ENCODE results near the gene SMOC2.

SMOC2 gene

DNA sequence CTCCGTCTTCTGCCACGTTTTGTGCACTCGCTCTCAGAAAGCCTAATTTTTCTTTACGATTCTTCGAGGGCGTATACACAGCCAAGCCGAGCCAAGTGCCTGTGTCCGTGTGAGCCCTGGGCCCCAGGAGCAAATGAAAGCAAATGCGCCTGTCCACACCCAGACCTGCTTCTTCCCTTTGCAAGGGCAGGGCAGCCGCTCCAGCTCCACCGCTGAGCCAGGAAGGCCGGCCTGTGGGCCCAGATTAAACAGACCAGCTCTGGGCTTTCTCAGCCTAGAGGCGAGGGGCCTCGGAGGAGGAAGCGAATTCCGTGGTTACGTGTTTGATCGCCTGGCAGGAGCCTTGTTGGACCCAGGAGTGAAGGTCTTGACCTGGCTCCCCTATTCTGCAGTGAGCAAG, 184.6 kb downstream of the SMOC2 start:
- DNase-seq (ENCODE audit: low spot score): no peak

- DNase-seq (ENCODE audit: low spot score): no peak
These were observed 185.1 kb downstream of the SMOC2 start for GRCh38 chr6:168626046-168626602.

DNA sequence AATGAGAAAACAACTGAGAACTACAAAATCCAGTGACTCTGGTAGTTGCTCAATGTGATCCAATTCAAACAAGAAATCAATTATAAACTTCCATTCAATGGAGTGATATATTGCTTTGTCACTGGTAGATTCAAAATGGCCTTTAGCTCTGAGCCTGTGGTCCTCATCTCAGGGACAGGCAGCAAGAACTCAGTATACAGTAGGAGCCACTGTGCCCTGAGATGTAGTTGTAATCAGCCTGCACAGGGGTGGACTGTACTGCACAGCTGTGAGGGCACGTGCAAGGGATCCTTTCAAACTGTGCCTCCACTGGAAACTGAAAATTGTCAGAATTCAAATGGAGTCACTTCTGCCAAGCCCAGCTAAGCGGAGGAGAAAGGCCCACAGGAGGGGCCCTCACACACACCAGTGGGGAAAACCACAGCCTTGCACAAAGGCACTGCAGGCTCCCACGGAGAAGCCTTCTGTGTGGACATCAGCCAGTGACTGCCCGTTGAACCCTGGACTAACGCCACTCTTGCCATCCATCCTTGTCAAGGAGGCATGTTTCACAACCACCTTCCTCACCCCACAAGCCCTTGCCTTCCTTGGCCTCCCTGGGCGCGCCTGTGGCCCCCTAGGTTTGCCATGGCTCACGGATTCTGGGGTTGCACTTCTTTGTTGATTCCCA, 186.7 kb downstream of the SMOC2 start:
- DNase-seq (ENCODE audit: low spot score): no peak

GRCh38 chr6:168628176-168628553, 187.2 kb downstream of the SMOC2 start:
- DNase-seq (ENCODE audit: low spot score): no peak

DNA sequence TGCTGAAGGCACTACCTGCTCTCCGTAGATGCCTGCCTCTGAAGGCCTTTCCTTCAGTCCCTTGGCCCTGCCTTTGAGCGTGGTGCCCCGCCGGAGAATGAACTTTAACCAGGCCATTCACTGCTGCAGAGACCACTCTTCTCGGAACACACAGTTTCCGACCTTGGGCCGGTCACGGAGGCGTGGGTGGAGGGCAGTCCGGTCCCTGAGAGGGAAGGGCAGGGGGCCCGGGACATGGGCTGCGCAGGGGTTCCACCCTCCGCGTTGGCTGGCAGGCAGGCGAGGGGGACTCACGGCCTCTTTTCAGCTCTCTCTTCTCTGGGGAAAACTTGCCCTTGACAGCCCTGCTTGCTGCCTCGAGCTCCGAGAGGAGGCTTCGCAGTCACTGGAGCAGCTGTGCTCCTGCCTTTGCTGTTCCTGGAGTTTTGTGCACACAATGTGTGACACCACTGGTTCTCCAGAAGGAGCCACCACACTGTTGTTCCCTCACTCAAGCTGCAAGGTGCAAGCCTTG, 187.8 kb downstream of the SMOC2 start:
- DNase-seq (ENCODE audit: low spot score): no peak

DNA sequence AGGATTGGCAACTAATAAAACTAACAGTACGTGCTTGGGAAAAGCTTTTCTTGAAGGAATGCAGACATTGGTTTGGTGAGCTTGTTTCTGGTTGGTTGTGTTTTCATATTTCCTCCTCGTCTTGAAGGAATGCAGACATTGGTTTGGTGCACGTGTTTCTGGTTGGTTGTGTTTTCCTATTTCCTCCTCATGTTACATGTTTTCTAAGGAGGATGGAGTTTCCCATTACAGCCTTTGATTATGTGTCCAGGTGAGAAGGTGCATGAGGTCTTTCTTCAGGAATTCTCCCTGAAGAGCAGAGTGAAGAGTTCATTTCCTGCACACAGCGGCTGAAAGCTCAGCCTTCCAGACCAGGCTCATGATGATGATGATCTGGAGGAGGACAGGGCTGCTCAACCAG, 190.6 kb downstream of the SMOC2 start:
- no peak for DNase-seq (ENCODE audit: low spot score)

- no peak for DNase-seq (ENCODE audit: low spot score)
These were observed 191.7 kb downstream of the SMOC2 start for GRCh38 chr6:168632694-168633093.

DNA sequence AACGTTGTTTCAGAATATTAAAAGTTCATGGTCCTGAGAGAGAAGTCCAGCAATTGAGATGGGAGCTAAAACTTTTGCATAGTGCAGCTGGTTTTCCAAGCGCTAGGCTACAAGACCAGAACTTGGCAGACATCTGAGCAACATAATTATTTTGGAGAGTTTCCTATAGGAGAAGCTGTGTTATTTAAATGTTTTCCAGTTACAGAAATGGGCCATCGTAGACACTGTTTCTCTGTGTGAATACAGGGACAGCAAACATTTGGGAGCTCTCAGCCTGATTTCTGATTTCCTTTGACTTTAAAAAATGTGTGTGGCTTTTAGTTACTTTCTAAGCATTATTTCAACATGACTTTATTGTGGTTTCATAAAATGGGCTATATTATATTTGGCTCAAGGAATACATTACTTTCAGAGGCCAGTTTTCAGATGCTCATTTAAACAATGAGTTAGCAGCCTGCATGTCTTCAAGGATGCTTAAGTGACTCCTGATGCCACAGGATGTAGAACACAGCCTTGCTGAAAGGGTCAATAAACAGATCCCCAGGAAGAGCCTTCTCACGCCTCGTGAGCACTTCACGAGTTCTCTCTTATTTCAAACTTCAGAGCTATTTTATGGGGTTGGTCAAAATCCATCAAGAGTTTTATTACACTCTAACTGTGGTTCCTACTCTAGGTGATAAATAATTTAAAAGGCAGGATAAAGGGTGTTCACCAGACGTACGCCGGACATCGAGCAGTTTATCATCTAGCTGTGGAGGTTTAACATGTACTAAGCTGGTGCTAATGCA, 193.8 kb downstream of the SMOC2 start:
- DNase-seq (ENCODE audit: low spot score): no peak

- DNase-seq (ENCODE audit: low spot score): no peak
These were observed 195.4 kb downstream of the SMOC2 start for GRCh38 chr6:168636147-168637004.

- DNase-seq (ENCODE audit: low spot score): no peak
These were observed 196.8 kb downstream of the SMOC2 start for GRCh38 chr6:168637834-168638233.

DNA sequence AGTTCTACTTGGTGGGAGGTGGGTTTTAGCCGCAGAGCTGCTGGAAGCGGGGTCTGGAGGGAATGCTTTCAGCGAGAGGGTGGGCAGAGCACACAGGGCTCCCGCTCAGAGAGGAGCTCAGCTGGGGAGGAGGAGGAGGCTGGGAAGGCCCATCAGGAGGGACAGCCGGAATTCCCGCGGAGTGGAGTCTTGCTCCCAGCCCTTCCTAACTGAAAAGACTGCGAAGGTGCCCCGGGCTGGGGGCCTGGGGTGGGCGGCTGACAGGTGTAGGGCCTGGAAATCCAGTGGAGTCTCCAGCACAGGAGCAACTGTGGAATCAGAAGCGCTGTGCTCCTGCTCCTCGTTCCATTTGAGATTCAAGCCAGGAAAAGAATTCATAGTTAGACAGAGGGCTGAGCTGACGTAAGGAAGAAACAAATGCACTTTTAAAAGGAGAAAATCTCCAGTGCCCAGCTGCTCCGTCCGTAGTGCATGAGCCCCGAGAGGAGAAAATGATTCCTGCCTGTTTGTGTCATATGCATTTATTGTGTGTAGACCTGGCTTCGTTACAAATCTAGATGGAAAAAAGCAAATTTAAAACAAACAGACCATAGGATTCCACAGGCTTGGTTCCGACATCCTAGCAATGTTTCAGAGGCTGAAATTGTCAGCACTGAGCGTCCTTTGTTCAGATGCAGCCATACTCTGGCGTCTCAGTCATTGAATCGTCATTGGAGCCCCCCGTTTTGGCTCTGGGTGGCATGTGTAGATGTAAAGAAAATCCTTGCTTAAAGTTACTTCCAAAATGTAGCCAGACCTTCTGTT, 197.7 kb downstream of the SMOC2 start:
- no peak for DNase-seq (ENCODE audit: low spot score)

- no peak for DNase-seq (ENCODE audit: low spot score)
These were observed 199.2 kb downstream of the SMOC2 start for GRCh38 chr6:168640181-168640580.

DNA sequence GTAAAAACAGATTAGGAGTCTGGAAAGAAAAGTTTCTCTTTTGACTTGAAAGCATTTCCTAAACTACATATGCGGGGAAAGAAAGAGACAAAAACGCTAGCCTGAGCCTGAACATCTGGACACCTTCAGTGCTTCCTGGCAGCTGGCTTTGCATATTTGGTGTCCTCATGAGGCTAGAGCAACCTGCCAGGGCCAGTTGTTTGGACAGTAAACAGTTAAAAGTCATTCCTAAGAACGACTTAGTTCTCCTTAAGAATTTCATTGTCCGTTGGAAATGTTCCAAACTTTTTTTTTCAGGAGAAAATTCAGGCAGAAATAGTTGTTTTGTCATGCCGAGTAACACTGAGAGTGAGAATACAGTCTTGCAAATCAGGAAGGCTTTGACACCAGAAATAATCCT, 199.8 kb downstream of the SMOC2 start:
- no peak for DNase-seq (ENCODE audit: low spot score)

DNA sequence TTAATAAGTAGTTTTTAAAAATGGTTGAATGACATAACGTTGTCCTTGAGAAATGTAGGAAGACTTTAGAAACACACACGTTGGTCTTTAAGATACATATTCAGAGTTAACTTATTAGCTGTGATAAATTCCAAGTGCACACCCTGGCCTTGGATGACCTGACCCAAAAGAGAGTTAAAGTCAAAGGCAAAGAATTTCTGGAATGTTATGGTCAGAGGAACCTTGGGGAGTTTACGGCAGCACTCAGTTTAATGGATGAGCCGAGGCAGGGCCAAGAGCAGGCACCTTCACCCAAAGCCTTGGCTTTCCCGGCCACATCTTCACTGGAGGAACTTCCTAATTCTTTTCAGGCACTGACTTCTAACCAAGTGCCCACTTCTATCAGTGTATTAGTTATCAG, 200.5 kb downstream of the SMOC2 start:
- DNase-seq (ENCODE audit: low spot score): peak; percentile 36

- DNase-seq (ENCODE audit: low spot score): no peak
These were observed 202.4 kb downstream of the SMOC2 start for GRCh38 chr6:168643401-168643800.

- DNase-seq (ENCODE audit: low spot score): no peak
These were observed 204.3 kb downstream of the SMOC2 start for GRCh38 chr6:168645326-168645725.

DNA sequence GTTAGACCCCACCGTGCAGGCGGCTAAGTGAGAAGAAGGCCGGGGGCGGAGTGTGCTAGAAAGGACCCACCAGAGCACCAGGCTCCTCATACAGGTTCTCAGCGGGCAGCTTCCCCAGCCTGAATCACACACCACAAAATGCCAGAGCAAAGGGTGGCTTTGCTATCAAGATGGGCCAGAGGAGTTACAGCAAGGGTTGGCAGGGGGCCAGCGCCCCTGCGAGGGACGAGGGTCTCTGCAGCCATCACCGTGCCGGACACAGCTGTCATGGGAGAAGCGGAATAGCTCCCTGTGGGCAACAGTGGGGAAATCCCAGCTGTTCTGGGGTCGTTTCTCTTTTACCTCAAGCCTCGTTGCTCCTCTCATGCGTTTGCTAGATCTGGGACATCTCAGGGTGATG, 206.3 kb downstream of the SMOC2 start:
- DNase-seq (ENCODE audit: low spot score): no peak

GRCh38 chr6:168648240-168649125, 207.5 kb downstream of the SMOC2 start:
- DNase-seq (ENCODE audit: low spot score): peak; percentile 22

- DNase-seq (ENCODE audit: low spot score): no peak
These were observed 208.2 kb downstream of the SMOC2 start for GRCh38 chr6:168649209-168649608.

- no peak for DNase-seq (ENCODE audit: low spot score)
These were observed 209.7 kb downstream of the SMOC2 start for GRCh38 chr6:168650671-168651111.

All from AG08395 (cell line).